Tibial nerve (tissue), 4 donors: ENCODE measurements around the gene KRTAP1-5. TPM values are rescaled to one million over a fixed set of nuclear protein-coding genes. Genes with fewer than 3 reads are reported as not detected.

Experiments
- DNase-seq, 2 donors: peaks; one replicate each; pipeline ENCODE4 v3.0.0-alpha.2; 2019; ENCODE audit warnings: low spot score in 2 of 2
- H3K27ac ChIP-seq, 4 donors: fragments of 200-600 bp; sonication (generic) in 3 of 4; one replicate each; pipeline ENCODE4 v1.5.1; 2017 to 2019; ENCODE audit warnings: mild to moderate bottlenecking in 1 of 4
- H3K27me3 ChIP-seq, 2 donors: fragments of 200-600 bp; sonication (generic) in 1 of 2; one replicate each; pipeline versions ENCODE4 v1.5.1 to v1.6.0; 2017 to 2019
- H3K36me3 ChIP-seq, 3 donors: fragments of 200-600 bp; sonication (generic); one replicate each; pipeline ENCODE4 v1.5.1; 2018 to 2019
- H3K4me1 ChIP-seq, 4 donors: fragments of 200-600 bp; sonication (generic) in 3 of 4; one replicate each; pipeline ENCODE4 v1.5.1; 2017 to 2019
- H3K4me3 ChIP-seq, 4 donors: fragments of 200-600 bp; sonication (generic) in 3 of 4; one replicate each; pipeline ENCODE4 v1.5.1; 2017 to 2019; ENCODE audit warnings: mild to moderate bottlenecking in 1 of 4, moderate library complexity in 1 of 4
- H3K9me3 ChIP-seq, 4 donors: fragments of 200-600 bp; sonication (generic) in 3 of 4; one replicate each; pipeline ENCODE4 v1.5.1; 2017 to 2019
- EP300 ChIP-seq, 2 donors: sonication (generic); formaldehyde crosslinking; IDR thresholded peaks; one replicate each; pipeline ENCODE4 v1.6.1; 2017; ENCODE audit warnings: antibody characterized with exemption in 2 of 2, mild to moderate bottlenecking in 1 of 2
- POLR2A ChIP-seq, 2 donors: fragments of 450-650 bp; IDR thresholded peaks; one replicate each; pipeline ENCODE4 v1.6.1; 2017; ENCODE audit warnings: antibody characterized with exemption in 2 of 2, mild to moderate bottlenecking in 2 of 2, moderate library complexity in 2 of 2
- WGBS, 2 donors: methylation state at CpG; one replicate each; pipeline ENCODE4 v1.1.5; 2018; 5-methylcytosine and 5-hydroxymethylcytosine counted together
- small RNA-seq: library from RNA; depleted of rRNA; stranded (forward); fragments of <200 nt; gene quantifications from one replicate; pipeline ENCODE3, GENCODE V24; 2016
- total RNA-seq, 4 donors: library from RNA; depleted of rRNA; stranded (reverse); fragments of >200 nt; gene quantifications; one replicate each; pipeline ENCODE4 v1.1.0, GENCODE V29; 2016
- TF ChIP-seq, protein P1 (sequence below), 5 experiments: fragments of 200-600 bp in 3 of 5; fragments of 450-650 bp in 2 of 5; sonication (generic) in 3 of 5; IDR thresholded peaks; one replicate each; pipeline ENCODE4 v1.5.1; 2016 to 2019; ENCODE audit warnings: antibody characterized with exemption in 5 of 5, mild to moderate bottlenecking in 3 of 5, moderate library complexity in 2 of 5

Gene KRTAP1-5
- total RNA-seq, 4 donors from 2014 or later: 0.60 TPM; not detected in 3

DNA sequence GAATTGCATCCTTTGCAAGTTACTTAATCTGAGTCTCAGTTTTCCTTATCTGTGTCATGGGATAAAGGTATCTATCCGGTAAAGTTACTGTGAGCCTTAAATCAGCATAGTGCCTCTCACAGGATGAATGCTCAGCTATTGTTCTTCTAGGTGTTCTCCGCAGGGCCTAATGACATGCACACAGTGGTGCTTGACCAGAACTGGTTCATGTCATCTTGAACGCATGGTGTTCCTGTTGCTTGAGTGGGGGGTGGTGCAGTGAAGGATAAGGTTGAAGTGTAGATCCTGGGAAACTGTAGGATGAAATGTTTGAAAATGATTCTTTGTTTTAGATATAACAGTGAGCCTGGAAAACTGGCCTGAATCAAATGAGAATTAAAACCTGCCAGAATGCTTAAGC lies 46.9 kb downstream of the KRTAP1-5 start:
- Histone ChIP-seq H3K27me3 (peaks cover 0 to 4% of the 10 kb centered on the region in 2 donors), H3K27ac (no peak overlapping the region), H3K36me3 (no peaks in the 10 kb centered on the region), H3K4me1 (peaks cover 0 to 10% (median 0%) of the 10 kb centered on the region in 4 donors), H3K4me3 (no peak overlapping the region), H3K9me3 (no peaks in the 10 kb centered on the region)
- TF ChIP-seq EP300 (IDR thresholded peaks at IDR 0.05) (no peak), POLR2A (IDR thresholded peaks at IDR 0.05) (no peak)
- TF ChIP-seq, protein P1, sequence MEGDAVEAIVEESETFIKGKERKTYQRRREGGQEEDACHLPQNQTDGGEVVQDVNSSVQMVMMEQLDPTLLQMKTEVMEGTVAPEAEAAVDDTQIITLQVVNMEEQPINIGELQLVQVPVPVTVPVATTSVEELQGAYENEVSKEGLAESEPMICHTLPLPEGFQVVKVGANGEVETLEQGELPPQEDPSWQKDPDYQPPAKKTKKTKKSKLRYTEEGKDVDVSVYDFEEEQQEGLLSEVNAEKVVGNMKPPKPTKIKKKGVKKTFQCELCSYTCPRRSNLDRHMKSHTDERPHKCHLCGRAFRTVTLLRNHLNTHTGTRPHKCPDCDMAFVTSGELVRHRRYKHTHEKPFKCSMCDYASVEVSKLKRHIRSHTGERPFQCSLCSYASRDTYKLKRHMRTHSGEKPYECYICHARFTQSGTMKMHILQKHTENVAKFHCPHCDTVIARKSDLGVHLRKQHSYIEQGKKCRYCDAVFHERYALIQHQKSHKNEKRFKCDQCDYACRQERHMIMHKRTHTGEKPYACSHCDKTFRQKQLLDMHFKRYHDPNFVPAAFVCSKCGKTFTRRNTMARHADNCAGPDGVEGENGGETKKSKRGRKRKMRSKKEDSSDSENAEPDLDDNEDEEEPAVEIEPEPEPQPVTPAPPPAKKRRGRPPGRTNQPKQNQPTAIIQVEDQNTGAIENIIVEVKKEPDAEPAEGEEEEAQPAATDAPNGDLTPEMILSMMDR (IDR thresholded peaks at IDR 0.05): no peak
- no peak for DNase-seq
- 91 to 95% methylated on average over 3 of the region's 3 CpGs for WGBS, 2 donors

DNA sequence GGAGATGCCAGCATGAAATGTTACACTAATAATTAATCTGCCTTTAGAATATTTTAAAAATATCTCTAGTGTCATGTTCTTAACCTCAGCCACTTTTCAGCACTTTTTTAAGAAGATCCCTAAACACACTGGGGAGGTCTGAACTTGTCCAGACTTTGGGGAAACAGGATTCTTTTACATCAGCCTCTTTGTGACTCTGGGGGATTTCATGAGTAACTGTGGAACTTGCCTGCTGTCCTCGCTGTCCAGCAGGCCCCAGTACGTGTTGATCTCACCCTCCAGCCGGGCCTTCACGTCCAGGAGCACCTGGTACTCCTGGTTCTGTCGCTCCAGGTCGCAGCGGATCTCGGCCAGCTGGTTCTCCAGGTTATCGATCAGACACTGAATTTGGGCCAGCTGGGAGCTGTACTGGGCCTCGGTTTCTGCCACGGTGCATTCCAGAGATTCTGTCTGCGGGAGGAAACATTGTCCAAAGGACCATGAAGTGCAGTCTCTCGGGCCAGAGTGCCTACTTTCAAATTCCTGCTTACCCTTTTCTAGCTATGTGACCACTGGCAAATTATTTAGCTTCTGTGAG lies 48.3 kb downstream of the KRTAP1-5 start:
- Histone ChIP-seq H3K9me3 (no peaks in the 10 kb centered on the region), H3K27ac (no peak overlapping the region), H3K4me3 (no peak overlapping the region), H3K4me1 (peaks cover 0 to 10% (median 0%) of the 10 kb centered on the region in 4 donors), H3K27me3 (peaks cover 0 to 4% of the 10 kb centered on the region in 2 donors), H3K36me3 (no peaks in the 10 kb centered on the region)
- 70 to 80% methylated on average over 13 of the region's 13 CpGs for WGBS, 2 donors
- no peak for TF ChIP-seq POLR2A (IDR thresholded peaks at IDR 0.05)
- DNase-seq: no peak

Small RNA genes within 50 kb of the gene (small RNA-seq; reads per million reads assigned to genes)
- not detected for gene KRTAP3-4P

Other genes with a start within 250 kb of the KRTAP1-5 start
- gene KRT27, start 244.7 kb downstream of the KRTAP1-5 start, total RNA-seq: not detected
- not detected for gene KRT28, start 227.2 kb downstream of the KRTAP1-5 start, total RNA-seq
- gene KRT10, start 204.6 kb downstream of the KRTAP1-5 start, total RNA-seq: 10 to 100 TPM in 3 of 4 donors, 1 to 10 TPM in 1; 8.0 to 13.4 (median 11.3) TPM
- not detected for gene KRT12, start 160.0 kb downstream of the KRTAP1-5 start, total RNA-seq
- gene KRT20, start 142.0 kb downstream of the KRTAP1-5 start, total RNA-seq: not detected
- gene KRT23, start 89.6 kb downstream of the KRTAP1-5 start, total RNA-seq: not detected
- not detected for gene KRT39, start 60.3 kb downstream of the KRTAP1-5 start, total RNA-seq
- gene KRT40, start 42.9 kb downstream of the KRTAP1-5 start, total RNA-seq: not detected
- gene KRTAP3-3, start 33.0 kb downstream of the KRTAP1-5 start, total RNA-seq: not detected
- gene KRTAP3-2, start 27.3 kb downstream of the KRTAP1-5 start, total RNA-seq: not detected
- not detected for gene KRTAP3-1, start 18.1 kb downstream of the KRTAP1-5 start, total RNA-seq
- not detected for gene KRTAP1-4, start 3.0 kb upstream of the KRTAP1-5 start, total RNA-seq
- not detected for gene KRTAP1-3, start 7.7 kb upstream of the KRTAP1-5 start, total RNA-seq
- not detected for gene KRTAP1-1, start 14.2 kb upstream of the KRTAP1-5 start, total RNA-seq
- gene KRTAP2-1, start 20.1 kb upstream of the KRTAP1-5 start, total RNA-seq: not detected
- gene KRTAP2-2, start 28.0 kb upstream of the KRTAP1-5 start, total RNA-seq: not detected
- not detected for gene KRTAP2-3, start 32.9 kb upstream of the KRTAP1-5 start, total RNA-seq
- not detected for gene KRTAP2-4, start 38.7 kb upstream of the KRTAP1-5 start, total RNA-seq
- not detected for gene KRTAP4-7, start 56.9 kb upstream of the KRTAP1-5 start, total RNA-seq
- gene KRTAP4-8, start 70.9 kb upstream of the KRTAP1-5 start, total RNA-seq: not detected
- gene KRTAP4-16, start 75.0 kb upstream of the KRTAP1-5 start, total RNA-seq: not detected
- not detected for gene KRTAP4-9, start 78.2 kb upstream of the KRTAP1-5 start, total RNA-seq
- not detected for gene KRTAP4-11, start 91.2 kb upstream of the KRTAP1-5 start, total RNA-seq
- gene KRTAP4-12, start 97.0 kb upstream of the KRTAP1-5 start, total RNA-seq: not detected
- not detected for gene KRTAP4-6, start 113.3 kb upstream of the KRTAP1-5 start, total RNA-seq
- gene KRTAP4-5, start 122.6 kb upstream of the KRTAP1-5 start, total RNA-seq: not detected
- gene KRTAP4-4, start 133.5 kb upstream of the KRTAP1-5 start, total RNA-seq: not detected
- not detected for gene KRTAP4-3, start 141.0 kb upstream of the KRTAP1-5 start, total RNA-seq
- not detected for gene KRTAP4-2, start 151.0 kb upstream of the KRTAP1-5 start, total RNA-seq
- not detected for gene KRTAP4-1, start 157.7 kb upstream of the KRTAP1-5 start, total RNA-seq
- gene KRTAP9-1, start 162.7 kb upstream of the KRTAP1-5 start, total RNA-seq: not detected
- not detected for gene KRTAP9-2, start 199.4 kb upstream of the KRTAP1-5 start, total RNA-seq
- gene KRTAP9-3, start 205.2 kb upstream of the KRTAP1-5 start, total RNA-seq: not detected
- gene KRTAP9-8, start 210.8 kb upstream of the KRTAP1-5 start, total RNA-seq: not detected
- gene KRTAP9-4, start 222.5 kb upstream of the KRTAP1-5 start, total RNA-seq: not detected
- gene KRTAP9-9, start 228.2 kb upstream of the KRTAP1-5 start, total RNA-seq: not detected
- not detected for gene KRTAP9-6, start 238.2 kb upstream of the KRTAP1-5 start, total RNA-seq
- not detected for gene KRTAP9-7, start 248.5 kb upstream of the KRTAP1-5 start, total RNA-seq